ENCODE data around the gene C2CD4B.

C2CD4B gene, protein sequence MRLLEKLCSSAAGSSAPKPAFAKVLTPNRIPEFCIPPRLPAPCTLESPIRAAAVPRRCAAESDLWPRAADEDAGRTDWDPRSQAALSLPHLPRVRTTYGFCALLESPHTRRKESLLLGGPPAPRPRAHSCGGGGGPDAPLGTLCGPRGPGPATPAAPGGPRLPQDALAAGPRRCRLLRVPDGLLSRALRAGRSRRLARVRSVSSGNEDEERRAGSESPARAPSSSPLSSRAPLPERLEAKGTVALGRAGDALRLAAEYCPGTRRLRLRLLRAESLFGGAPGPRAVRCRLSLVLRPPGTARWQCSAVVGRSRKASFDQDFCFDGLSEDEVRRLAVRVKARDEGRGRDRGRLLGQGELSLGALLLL

GRCh38 chr15:62165104-62165792 is at the start of gene C2CD4B:
Gene C2CD4B, minus strand, starts transcription at chr15:62165285. Its CDS starts 301 bp downstream, at chr15:62164984.
- no peak for DNase-seq

DNA sequence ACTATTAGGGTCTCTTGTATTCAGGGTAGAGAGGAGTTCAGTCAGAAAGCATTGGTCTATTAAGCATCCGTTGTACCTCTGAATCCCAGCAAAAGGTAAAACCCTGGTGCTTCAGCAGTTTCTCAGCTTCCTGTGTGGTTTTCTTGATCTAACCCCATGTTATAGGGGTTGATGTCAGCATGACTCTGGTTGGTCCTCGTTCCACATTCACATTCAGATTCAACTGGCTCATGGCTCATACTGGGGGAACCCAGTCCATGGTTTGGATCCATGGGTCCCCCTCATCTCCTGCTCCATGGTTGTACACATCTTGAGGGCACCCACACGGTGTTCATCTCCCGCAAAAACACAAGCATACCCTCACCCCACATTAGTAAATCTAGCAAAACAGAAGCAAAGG is 47.7 kb upstream of the C2CD4B start:
- DNase-seq = no peak

DNA sequence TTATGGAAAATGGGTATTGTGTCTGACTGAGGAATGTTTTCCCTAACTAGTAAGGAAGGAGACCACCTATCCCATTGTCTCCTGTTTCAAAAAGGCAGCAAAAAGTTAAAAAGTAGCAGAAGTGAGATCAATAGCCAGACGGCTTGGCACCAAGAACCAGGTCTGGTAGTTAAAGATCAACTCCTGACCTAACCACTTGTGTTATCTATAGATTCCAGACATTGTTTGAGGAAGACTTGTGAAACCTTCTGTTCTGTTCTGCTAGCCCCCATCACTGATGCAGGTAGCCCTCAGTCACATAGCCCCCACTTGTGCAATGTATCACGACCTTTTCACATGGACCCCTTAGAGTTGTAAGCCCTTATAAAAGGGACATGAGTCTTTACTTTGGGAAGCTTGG is 46.3 kb upstream of the C2CD4B start:
- DNase-seq = no peak

DNA sequence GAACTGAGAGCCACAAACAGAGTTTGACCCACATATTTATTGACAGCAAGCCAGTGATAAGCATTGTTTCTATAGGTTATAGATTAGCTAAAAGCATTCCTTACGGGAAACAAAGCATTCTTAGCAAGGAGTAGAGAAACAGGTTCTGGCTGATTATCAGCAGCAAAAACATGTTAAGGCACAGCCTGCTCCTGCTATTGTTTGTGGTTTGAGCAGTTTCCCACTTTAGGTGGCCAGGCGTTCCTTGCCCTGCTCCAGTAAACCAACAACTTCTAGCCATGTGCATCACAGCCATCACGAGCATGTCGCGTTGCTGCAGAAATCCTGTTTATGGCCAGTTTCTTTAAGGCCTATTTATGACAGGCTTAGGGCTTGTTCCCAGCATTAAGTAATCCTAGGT is 44.7 kb upstream of the C2CD4B start:
- no peak for DNase-seq

GRCh38 chr15:62209322-62209721 is 44.2 kb upstream of the C2CD4B start:
- DNase-seq = no peak

- DNase-seq = no peak
These were observed 43.8 kb upstream of the C2CD4B start for GRCh38 chr15:62208884-62209283.

GRCh38 chr15:62208367-62208766 is 43.3 kb upstream of the C2CD4B start:
- DNase-seq = no peak

DNA sequence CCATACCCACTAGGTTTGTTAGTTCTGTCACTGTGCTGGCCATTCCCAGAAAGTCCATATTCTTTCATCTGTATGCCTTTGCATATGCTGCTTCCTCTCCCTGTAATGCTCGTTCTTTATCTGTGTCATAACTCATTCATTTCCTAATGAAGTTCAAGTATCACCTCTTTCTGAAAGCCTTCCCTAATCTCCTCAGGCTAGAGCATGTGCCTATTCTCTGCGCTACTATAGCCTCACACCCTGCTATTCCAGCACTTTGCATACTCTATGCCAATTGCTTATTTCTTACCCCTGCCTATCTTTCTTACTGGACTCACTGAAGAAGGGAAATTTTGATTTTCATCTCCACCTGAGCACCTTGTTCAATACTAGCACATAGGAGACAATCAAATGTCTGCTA is 25.6 kb upstream of the C2CD4B start:
- no peak for DNase-seq

GRCh38 chr15:62190274-62190673 is 25.2 kb upstream of the C2CD4B start:
- no peak for DNase-seq

GRCh38 chr15:62188744-62189143 is 23.7 kb upstream of the C2CD4B start:
- DNase-seq = no peak

DNA sequence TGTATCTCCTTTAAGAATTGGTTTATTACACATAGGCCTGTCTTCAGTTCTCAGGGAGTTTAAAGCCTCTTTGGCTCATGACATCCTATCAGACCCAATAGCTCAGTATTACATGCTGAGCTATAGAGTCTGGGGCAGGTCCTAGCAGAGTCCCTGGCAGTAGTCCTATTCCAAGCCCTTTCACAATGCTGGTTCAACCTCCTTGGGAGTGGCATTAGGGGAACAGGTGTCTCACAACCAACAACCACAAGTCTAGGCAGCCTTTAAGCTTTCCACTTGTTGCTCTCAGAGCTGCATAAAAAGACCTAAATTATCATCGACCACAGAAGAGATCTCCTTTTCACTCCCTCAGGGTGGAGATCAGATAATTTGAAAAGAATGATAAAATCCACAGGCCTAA is 22.8 kb upstream of the C2CD4B start:
- no peak for DNase-seq

DNA sequence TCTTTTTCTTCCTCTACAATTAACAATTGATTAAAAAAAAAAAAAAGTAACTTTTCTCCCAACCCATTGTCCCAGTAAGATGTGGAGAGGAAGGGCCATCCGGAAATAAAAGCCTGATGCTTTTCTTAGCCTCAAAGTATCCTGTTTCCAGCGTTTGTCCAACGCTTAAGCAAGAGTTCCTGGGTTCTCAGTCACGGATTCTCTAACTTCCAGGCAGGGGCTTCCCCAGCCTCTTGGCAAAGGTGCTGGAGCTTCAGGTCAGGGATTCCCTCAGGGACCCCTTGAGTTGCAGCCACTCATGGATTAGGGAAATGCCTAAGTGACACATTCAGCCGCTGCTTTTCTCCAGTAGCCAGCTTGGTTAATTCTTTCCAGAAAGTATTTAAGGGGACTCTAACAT is 22.3 kb upstream of the C2CD4B start:
- DNase-seq = no peak

DNA sequence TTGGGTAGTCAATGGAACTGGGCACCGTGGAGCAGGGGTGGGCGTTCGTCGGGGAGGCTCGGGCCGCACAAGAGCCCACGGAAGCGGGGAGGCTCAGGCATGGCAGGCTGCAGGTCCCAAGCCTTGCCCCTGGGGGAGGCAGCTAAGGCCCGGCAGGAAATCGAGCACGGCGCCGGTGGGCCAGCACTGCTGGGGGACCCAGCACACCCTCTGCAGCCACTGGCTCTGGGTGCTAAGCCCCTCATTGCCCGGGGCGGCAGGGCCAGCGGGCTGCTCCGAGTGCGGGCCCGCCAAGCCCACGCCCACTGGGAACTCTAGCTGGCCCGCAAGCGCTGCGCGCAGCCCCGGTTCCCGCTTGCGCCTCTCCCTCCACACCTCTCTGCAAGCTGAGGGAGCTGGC is 21.5 kb upstream of the C2CD4B start:
- no peak for DNase-seq

DNA sequence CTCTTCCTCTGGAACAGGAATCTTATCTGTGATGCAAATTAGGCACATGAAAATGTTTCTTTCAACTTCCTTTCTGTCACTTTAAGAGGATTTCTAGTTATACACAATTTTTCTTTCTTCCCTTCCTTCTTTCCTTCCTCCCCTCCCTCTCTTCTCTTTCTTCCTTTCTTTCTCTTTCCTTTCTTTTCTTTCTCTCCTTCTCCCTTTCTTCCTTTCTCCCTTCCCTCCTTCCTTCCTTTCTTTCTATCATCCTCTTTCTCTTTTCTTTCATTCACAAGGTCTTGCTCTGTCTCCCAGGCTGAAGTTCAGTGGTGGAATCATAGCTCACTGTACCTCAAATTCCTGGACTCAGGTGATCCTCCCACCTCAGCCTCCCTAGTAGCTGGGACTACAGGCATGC is 18.0 kb upstream of the C2CD4B start:
- DNase-seq = no peak

DNA sequence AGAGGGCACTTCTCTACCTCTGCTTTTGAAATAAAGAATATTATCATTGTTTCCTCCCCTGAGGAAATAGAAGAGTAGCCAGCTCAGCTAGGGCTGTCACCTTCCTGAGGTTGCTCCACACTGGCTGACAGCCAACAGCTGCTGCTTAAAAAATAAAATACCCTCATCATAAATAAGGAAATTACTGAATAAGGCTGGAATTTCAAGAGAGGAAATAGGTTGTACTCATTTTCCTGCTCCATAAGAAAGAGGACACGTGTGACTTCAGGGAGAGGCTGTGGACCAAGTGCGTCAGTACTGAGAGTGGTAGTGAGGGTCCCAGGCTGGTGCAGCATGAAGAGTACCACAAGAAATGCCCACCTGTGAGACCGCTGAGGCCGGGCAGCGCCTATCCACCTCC is 8.1 kb upstream of the C2CD4B start:
- DNase-seq = no peak

- DNase-seq = no peak
These were observed 6.8 kb upstream of the C2CD4B start for GRCh38 chr15:62171882-62172281.

DNA sequence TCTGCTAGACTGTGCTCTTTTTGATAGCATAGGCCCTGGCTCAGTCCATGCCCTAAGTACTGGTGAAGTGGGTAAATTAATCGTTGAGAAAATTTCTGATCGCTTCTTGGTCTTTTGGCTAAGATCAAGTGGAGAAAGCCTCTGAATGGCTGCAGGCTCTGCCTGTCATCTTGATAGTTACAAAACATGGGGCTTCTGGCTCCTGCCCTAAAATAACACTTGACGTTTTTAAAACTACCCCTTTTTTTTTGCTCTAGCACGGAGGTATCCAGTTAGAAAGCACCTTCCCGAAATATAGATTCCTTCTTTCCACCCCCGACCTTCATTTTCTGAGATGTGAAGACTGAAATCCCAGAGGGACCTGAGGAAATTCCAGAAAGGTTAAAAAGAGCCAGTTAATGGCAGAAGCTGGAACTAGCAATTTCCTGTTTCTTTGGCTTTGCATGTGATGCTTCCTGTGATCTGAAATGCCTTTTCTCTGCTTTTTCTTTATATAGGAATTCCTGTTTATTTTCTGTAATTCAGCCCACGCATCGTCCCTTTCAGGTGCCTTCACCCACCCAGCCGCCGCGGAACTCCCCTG is 799 bp upstream of the C2CD4B start:
- no peak for DNase-seq

DNA sequence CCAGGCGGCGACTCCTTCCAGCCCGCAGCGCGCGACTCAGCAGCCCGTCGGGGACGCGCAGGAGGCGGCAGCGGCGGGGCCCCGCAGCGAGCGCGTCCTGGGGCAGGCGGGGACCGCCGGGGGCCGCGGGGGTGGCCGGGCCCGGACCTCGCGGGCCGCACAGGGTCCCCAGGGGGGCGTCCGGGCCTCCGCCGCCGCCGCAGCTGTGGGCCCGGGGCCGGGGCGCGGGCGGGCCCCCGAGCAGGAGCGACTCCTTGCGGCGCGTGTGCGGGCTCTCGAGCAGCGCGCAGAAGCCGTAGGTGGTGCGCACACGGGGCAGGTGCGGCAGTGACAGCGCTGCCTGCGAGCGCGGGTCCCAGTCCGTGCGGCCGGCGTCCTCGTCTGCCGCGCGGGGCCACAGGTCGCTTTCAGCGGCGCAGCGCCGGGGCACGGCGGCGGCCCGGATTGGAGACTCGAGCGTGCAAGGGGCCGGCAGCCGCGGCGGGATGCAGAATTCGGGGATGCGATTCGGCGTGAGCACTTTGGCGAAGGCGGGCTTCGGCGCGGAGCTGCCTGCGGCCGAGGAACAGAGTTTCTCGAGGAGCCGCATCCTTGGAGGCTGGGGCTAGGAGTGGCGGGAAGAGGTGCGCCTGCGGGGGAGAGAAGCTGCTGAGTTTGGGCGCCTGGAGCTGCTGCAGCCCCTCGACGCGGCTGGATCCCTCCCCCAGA is 535 bp downstream of the C2CD4B start:
- DNase-seq = no peak

GRCh38 chr15:62164014-62164395 is 1.1 kb downstream of the C2CD4B start:
- no peak for DNase-seq

DNA sequence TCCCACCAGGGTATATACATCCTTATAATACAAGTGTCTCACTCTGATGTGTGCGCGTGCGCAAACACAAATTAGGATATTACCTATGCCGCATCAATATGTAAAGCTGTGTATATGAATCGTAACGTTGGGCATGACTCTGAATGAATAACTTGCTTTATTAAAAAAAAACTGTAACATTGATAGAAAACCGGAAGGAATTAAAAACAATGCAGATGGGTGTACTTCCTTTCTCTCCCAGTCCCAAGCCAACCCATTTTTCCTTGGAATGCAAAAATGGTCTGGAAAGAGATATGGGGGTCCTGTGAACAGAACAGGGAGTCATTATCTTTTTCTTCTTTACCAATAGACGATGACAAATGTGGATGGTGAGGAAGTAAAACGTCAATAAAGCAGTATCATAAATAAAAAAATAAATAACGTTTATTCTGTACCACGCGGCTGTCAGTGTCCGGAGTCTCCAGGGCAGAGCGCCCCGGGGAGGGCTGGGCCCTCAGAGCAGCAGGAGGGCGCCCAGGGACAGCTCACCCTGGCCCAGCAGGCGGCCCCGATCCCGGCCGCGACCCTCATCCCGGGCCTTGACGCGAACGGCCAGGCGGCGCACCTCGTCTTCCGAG is 1.6 kb downstream of the C2CD4B start:
- DNase-seq = no peak

DNA sequence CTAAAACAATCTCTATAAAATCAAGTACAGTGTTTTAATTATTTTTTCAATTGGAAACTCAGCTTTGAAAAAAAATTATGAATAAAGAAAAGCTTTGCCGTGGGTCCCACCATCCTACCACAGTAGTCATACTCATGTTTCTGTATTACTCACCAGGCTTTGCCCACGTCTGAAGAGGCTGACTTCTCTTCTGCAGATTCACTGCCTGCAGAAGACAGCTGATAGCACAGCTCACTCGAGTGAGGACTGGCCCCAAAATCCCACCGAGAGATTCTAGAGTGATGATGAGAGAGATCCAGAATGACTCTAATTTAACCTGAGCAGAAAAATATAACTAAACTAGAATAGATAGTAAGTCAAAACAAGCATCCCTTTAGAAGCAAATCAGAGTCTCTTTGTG is 11.9 kb downstream of the C2CD4B start:
- DNase-seq = no peak

DNA sequence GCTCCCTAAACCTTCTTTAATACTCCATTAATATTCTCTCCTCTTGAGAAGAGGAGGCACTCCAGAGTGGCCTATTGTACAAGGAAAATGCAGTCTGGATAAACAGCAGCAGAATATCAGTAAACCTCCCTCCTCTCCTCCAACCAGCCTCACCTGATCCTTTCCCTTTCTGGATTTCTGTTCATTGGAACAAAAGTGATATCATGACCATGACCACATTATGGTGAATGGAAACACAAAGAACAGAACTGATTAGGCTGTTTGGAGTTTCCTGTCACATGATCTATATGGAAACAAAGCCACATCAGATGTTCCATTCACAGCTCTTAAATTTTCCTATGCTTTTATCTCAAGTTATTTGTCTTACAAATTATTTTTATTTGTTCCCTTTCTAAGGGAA is 14.6 kb downstream of the C2CD4B start:
- DNase-seq = no peak

DNA sequence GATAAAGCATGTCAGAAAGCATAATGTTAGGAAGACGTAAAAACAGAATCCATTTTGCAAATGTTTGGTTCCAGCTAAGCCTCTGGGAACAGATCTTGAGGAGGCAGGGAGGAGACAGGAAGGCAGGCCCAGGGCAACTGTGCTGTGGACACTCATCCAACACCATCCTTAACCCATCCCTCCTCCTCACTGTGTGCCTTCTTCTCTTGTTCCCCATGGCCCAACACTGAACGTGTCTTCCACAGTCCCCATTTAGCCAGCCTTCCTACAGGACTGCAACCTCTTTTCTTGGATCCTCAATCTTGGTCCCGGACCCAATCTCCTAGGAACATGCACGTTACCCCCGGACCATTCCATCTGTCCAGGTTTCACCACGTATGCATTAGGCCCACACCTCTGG is 15.4 kb downstream of the C2CD4B start:
- DNase-seq = no peak
